Keratinocyte (primary cell): ENCODE data around the gene AGAP1.

Source experiments
- EZH2 ChIP-seq: IDR thresholded peaks from one replicate; pipeline ENCODE4 v1.6.1; 2012; ENCODE audit warnings: inconsistent platforms, mild to moderate bottlenecking, low read length, moderate library complexity
- TF ChIP-seq, protein P1 (sequence below), 3 experiments: IDR thresholded peaks in 1 of 3; conservative IDR thresholded peaks in 1 of 3; optimal IDR thresholded peaks in 1 of 3; 2 replicates in 2 of 3; 3 replicates in 1 of 3; pipeline versions ENCODE3 to v1.5.1; 2011; ENCODE audit warnings: low read length in 3 of 3, mild to moderate bottlenecking in 3 of 3, moderate library complexity in 2 of 3, control low read depth in 1 of 3, inconsistent platforms in 1 of 3; ENCODE audit not compliant: insufficient read depth in 2 of 3; ENCODE audit errors: extremely low read depth in 1 of 3

DNA sequence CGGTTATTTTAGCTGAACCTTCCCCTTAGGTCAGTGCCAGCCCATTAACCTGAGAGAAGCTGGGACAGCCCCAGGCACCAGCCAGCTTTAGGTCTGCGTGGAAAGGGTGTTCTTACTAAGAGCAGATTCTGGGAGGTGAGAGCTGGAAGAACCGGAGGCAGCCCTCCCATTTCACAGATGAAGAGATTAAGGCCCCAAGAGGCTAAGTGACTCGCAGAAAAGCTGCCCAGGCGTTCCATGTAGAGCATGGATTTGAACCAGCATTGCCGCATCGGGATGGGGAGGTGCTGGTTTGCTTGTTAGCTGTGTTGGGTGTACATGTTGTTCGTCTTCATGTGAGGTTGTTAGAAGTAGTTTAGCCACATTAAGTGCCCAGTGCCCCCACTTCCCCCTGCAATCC is 203.2 kb downstream of the AGAP1 start:
- TF ChIP-seq EZH2: no peak
- TF ChIP-seq, protein P1, sequence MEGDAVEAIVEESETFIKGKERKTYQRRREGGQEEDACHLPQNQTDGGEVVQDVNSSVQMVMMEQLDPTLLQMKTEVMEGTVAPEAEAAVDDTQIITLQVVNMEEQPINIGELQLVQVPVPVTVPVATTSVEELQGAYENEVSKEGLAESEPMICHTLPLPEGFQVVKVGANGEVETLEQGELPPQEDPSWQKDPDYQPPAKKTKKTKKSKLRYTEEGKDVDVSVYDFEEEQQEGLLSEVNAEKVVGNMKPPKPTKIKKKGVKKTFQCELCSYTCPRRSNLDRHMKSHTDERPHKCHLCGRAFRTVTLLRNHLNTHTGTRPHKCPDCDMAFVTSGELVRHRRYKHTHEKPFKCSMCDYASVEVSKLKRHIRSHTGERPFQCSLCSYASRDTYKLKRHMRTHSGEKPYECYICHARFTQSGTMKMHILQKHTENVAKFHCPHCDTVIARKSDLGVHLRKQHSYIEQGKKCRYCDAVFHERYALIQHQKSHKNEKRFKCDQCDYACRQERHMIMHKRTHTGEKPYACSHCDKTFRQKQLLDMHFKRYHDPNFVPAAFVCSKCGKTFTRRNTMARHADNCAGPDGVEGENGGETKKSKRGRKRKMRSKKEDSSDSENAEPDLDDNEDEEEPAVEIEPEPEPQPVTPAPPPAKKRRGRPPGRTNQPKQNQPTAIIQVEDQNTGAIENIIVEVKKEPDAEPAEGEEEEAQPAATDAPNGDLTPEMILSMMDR (optimal IDR thresholded peaks at IDR 0.05 in 1 of 3, IDR thresholded peaks at IDR 0.05 in 1 of 3, conservative IDR thresholded peaks at IDR 0.05 in 1 of 3; ENCODE audit: extremely low read depth in 1 of 3, insufficient read depth in 2 of 3, low read length in 3 of 3): no peak
